ENCODE results near the gene POLH. TPM values are rescaled to one million over a fixed set of nuclear protein-coding genes. Genes with fewer than 3 reads are reported as not detected.
A peak's percentile ranks its signal among the peaks of the same experiment; 100 is the strongest.

The POLH gene
- total RNA-seq, 4 donors from 2014 or later = 7.1 to 12.6 (median 10.2) TPM

DNA sequence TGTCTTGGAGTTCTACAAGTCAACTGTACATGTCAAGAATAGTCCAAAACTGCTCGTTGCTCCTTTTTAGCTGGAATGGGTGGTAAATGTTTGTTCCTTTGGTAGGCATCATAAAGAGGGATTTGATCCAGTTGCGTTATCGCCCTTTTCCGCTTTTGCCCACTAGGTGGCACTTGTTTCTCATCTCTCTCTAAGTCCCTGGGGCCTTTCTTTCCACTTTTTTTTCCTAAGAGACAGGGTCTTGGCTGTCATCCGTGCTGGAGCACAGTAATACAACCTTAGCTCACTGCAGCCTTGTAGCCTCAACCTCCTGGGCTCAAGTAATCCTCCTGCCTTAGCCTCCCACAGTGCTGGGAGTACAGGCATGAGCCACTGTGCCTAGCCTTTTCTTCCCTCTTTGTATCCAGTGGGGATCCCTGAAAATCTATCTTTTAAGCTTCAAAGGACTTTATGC, 32.4 kb downstream of the POLH start:
- DNase-seq = peak in 2 of 3 donors; percentile 66 to 88
- Histone ChIP-seq H3K4me1 (no peaks in the 10 kb centered on the region), H3K27ac (no peak overlapping the region), H3K4me3 (no peak overlapping the region), H3K36me3 (peaks cover 0 to 49% (median 0%) of the 10 kb centered on the region in 3 donors), H3K27me3 (no peaks in the 10 kb centered on the region), H3K9me3 (no peaks in the 10 kb centered on the region)
- TF ChIP-seq, protein P1, sequence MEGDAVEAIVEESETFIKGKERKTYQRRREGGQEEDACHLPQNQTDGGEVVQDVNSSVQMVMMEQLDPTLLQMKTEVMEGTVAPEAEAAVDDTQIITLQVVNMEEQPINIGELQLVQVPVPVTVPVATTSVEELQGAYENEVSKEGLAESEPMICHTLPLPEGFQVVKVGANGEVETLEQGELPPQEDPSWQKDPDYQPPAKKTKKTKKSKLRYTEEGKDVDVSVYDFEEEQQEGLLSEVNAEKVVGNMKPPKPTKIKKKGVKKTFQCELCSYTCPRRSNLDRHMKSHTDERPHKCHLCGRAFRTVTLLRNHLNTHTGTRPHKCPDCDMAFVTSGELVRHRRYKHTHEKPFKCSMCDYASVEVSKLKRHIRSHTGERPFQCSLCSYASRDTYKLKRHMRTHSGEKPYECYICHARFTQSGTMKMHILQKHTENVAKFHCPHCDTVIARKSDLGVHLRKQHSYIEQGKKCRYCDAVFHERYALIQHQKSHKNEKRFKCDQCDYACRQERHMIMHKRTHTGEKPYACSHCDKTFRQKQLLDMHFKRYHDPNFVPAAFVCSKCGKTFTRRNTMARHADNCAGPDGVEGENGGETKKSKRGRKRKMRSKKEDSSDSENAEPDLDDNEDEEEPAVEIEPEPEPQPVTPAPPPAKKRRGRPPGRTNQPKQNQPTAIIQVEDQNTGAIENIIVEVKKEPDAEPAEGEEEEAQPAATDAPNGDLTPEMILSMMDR (IDR thresholded peaks at IDR 0.05) = peak; percentile 68 to 74 (median 72)
- TF ChIP-seq POLR2A (IDR thresholded peaks at IDR 0.05) = no peak

DNA sequence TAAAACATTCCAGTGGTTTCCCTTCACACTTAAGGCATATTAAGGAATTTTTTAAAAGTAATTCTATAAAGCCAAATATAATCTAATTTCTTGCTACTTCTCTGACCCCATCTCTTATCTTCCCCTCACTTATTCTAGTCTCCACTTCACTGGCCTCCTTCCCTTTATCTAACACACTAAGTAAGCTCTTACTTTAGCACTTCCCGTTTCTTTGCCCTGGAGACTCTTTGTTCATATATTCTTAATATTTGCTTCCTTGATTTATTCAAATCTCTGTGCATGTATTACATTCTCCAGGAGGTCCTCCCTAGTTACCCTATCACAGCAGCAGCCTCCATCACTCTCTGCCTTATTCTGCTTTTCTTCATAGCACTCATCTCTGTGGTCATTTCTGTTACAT, 32.8 kb downstream of the POLH start:
- no peaks in the 10 kb centered on the region for H3K4me1 ChIP-seq
- H3K9me3 ChIP-seq = no peaks in the 10 kb centered on the region
- TF ChIP-seq, protein P1 (IDR thresholded peaks at IDR 0.05) = no peak
- no peak for TF ChIP-seq POLR2A (IDR thresholded peaks at IDR 0.05)
- H3K27me3 ChIP-seq = no peaks in the 10 kb centered on the region
- H3K36me3 ChIP-seq = peaks cover 0 to 49% (median 0%) of the 10 kb centered on the region in 3 donors
- H3K27ac ChIP-seq = no peak overlapping the region
- no peak for DNase-seq
- no peak overlapping the region for H3K4me3 ChIP-seq

DNA sequence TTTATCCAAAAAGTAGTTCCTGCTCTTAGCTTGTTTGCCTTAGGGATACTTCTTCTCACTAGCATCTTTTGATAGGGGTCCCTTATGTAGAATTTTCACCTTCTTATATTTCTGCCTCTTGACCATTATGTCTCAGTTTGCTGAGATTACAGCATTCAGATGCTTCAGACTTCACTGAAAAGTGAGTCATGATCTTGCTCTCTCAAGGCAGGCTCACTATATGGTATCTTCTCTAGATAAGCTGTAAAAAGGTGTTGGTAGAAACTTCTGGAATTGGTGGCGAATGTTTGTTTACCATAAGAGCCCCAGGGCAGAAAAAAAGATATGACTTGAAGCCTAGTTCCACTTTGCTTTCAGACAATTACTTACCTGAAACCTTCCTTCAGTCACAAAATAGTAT, 33.4 kb downstream of the POLH start:
- Histone ChIP-seq H3K4me1 (no peaks in the 10 kb centered on the region), H3K36me3 (peaks cover 0 to 48% (median 0%) of the 10 kb centered on the region in 3 donors), H3K27me3 (no peaks in the 10 kb centered on the region), H3K9me3 (no peaks in the 10 kb centered on the region), H3K27ac (no peak overlapping the region), H3K4me3 (no peak overlapping the region)
- no peak for TF ChIP-seq POLR2A (IDR thresholded peaks at IDR 0.05)
- TF ChIP-seq, protein P1 (IDR thresholded peaks at IDR 0.05) = no peak
- DNase-seq = no peak

DNA sequence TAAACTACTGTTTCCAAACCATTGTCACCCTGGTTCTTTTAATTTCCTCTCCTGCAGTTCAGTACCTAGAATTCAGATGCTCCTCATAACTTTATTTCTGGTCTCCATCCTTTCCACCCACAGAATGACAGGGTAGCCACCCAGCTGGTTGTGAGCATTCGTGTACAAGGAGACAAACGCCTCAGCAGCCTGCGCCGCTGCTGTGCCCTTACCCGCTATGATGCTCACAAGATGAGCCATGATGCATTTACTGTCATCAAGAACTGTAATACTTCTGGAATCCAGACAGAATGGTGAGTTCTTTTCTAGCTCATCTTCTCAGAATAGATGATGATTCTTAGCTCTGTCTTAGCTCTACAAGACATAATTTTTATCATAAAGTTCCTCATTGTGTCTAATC, 34.4 kb downstream of the POLH start:
- Histone ChIP-seq H3K36me3 (peaks cover 0 to 41% (median 0%) of the 10 kb centered on the region in 3 donors), H3K27me3 (no peaks in the 10 kb centered on the region), H3K27ac (no peak overlapping the region), H3K4me1 (no peaks in the 10 kb centered on the region), H3K4me3 (no peak overlapping the region), H3K9me3 (no peaks in the 10 kb centered on the region)
- no peak for DNase-seq
- TF ChIP-seq, protein P1 (IDR thresholded peaks at IDR 0.05) = no peak
- TF ChIP-seq POLR2A (IDR thresholded peaks at IDR 0.05) = no peak

DNA sequence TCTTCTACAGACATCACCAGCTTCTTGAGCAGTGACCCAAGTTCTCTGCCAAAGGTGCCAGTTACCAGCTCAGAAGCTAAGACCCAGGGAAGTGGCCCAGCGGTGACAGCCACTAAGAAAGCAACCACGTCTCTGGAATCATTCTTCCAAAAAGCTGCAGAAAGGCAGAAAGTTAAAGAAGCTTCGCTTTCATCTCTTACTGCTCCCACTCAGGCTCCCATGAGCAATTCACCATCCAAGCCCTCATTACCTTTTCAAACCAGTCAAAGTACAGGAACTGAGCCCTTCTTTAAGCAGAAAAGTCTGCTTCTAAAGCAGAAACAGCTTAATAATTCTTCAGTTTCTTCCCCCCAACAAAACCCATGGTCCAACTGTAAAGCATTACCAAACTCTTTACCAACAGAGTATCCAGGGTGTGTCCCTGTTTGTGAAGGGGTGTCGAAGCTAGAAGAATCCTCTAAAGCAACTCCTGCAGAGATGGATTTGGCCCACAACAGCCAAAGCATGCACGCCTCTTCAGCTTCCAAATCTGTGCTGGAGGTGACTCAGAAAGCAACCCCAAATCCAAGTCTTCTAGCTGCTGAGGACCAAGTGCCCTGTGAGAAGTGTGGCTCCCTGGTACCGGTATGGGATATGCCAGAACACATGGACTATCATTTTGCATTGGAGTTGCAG, 37.9 kb downstream of the POLH start:
- Histone ChIP-seq H3K36me3 (peaks cover 0 to 32% (median 0%) of the 10 kb centered on the region in 3 donors), H3K27me3 (no peaks in the 10 kb centered on the region), H3K27ac (no peak overlapping the region), H3K4me1 (no peaks in the 10 kb centered on the region), H3K4me3 (no peak overlapping the region), H3K9me3 (no peaks in the 10 kb centered on the region)
- no peak for DNase-seq
- TF ChIP-seq, protein P1 (IDR thresholded peaks at IDR 0.05) = no peak
- no peak for TF ChIP-seq POLR2A (IDR thresholded peaks at IDR 0.05)
